Activated B cell treated with CpG ODN at 0.5 μM for 24 hours (primary cell): ENCODE data around the gene B3GAT2. TPM values are rescaled to one million over a fixed set of nuclear protein-coding genes. Genes with fewer than 3 reads are reported as not detected.
A peak's percentile ranks its signal among the peaks of the same experiment; 100 is the strongest.

ENCODE experiments used
- ATAC-seq: fragments of 200-7000 bp; cut with Tn5 transposase; one replicate; pipeline ENCODE4 v1.10.0; 2021; ENCODE audit warnings: low read depth, mild to moderate bottlenecking, moderate library complexity
- CTCF ChIA-PET: fragments of 350-600 bp; sonication (Branson Sonifier 250); formaldehyde crosslinking; loops from one replicate; lab custom pipeline; 2021; ENCODE audit warnings: antibody characterized with exemption; lab: Charles Lee
- POLR2A ChIA-PET: fragments of 350-600 bp; sonication (Branson Sonifier 250); formaldehyde crosslinking; loops from one replicate; lab custom pipeline; 2021; ENCODE audit warnings: antibody characterized with exemption; lab: Charles Lee
- DNase-seq: peaks from one replicate; pipeline ENCODE4 v3.0.0; 2022
- H3K27ac Mint-ChIP-seq: one replicate; pipeline ENCODE4 v1.8.0; 2020; ENCODE audit warnings: mixed read lengths
- H3K27me3 Mint-ChIP-seq: one replicate; pipeline ENCODE4 v1.8.0; 2021; ENCODE audit warnings: mixed read lengths
- H3K36me3 Mint-ChIP-seq: one replicate; pipeline ENCODE4 v1.8.0; 2021; ENCODE audit warnings: low read depth, mixed read lengths
- H3K4me1 Mint-ChIP-seq: one replicate; pipeline ENCODE4 v1.8.0; 2021; ENCODE audit warnings: mixed read lengths
- H3K4me3 Mint-ChIP-seq: one replicate; pipeline ENCODE4 v1.8.0; 2020; ENCODE audit warnings: mild to moderate bottlenecking, mixed read lengths
- H3K9me3 Mint-ChIP-seq: one replicate; pipeline ENCODE4 v1.8.0; 2020; ENCODE audit warnings: mixed read lengths
- CTCF ChIP-seq: fragments of 200-600 bp; IDR thresholded peaks from one replicate; pipeline ENCODE4 v1.8.0; 2022; ENCODE audit warnings: antibody characterized with exemption, mild to moderate bottlenecking
- intact Hi-C: fragments of 100-400 bp; cut with micrococcal nuclease; formaldehyde crosslinking; loops from one replicate; pipeline ENCODE4 v1.15.1; 2024
- total RNA-seq: library from RNA; stranded (reverse); gene quantifications from 2 replicates; pipeline ENCODE4 v1.2.3, GENCODE V29; 2022

The B3GAT2 gene
- total RNA-seq, 1 donor from 2014 or later: not detected

GRCh38 chr6:70967049-70967448 is 10.2 kb upstream of the B3GAT2 start:
- CTCF ChIA-PET: interaction anchor here (1.5 kb wide), 1 partner anchor 11 kb away, joined by 5 read pairs; no protein-coding TSS in a partner anchor
- peaks cover 7% of the 10 kb centered on the region for H3K27me3 Mint-ChIP-seq
- no peaks in the 10 kb centered on the region for H3K36me3 Mint-ChIP-seq

GRCh38 chr6:70957284-70957617 is 391 bp upstream of the B3GAT2 start:
- H3K4me1 Mint-ChIP-seq: peaks cover 21% of the 10 kb centered on the region
- intact Hi-C loops: loop anchor here (1.0 to 2.0 kb wide), 3 partner anchors 72 to 647 kb away; no protein-coding TSS in a partner anchor
- H3K27me3 Mint-ChIP-seq: peaks cover 46% of the 10 kb centered on the region
- no peaks in the 10 kb centered on the region for H3K36me3 Mint-ChIP-seq
- H3K27ac Mint-ChIP-seq: no peak overlapping the region
- CTCF ChIA-PET: interaction anchor here (0.7 to 1.5 kb wide), 2 partner anchors 13 to 76 kb away, joined by 3 read pairs; no protein-coding TSS in a partner anchor
- DNase-seq: no peak
- peak overlapping the region; percentile 21 for H3K4me3 Mint-ChIP-seq
- POLR2A ChIA-PET: no interaction called here
- no peak for TF ChIP-seq CTCF
- peaks cover under 1% of the 10 kb centered on the region for H3K9me3 Mint-ChIP-seq
- ATAC-seq: no peak

More at GRCh38 chr6:70967049-70967448, 10.2 kb upstream of the B3GAT2 start:
- H3K4me1 Mint-ChIP-seq: no peaks in the 10 kb centered on the region
- no peak for DNase-seq
- intact Hi-C loops: no loop called here
- no peak overlapping the region for H3K4me3 Mint-ChIP-seq
- TF ChIP-seq CTCF: no peak
- H3K27ac Mint-ChIP-seq: no peak overlapping the region
- no peak for ATAC-seq
- POLR2A ChIA-PET: no interaction called here
- peaks cover 7% of the 10 kb centered on the region for H3K9me3 Mint-ChIP-seq

GRCh38 chr6:70956191-70956450 is 739 bp downstream of the B3GAT2 start:
- no peak for DNase-seq
- peaks cover 50% of the 10 kb centered on the region for H3K27me3 Mint-ChIP-seq
- TF ChIP-seq CTCF: no peak
- intact Hi-C loops: loop anchor here (1.0 to 2.0 kb wide), 3 partner anchors 71 to 393 kb away; no protein-coding TSS in a partner anchor
- H3K9me3 Mint-ChIP-seq: no peaks in the 10 kb centered on the region
- CTCF ChIA-PET: interaction anchor here (0.7 to 2.7 kb wide), 16 partner anchors 11 to 736 kb away, joined by 3 to 38 read pairs (median 4); no protein-coding TSS in a partner anchor
- POLR2A ChIA-PET: no interaction called here
- ATAC-seq: no peak
- no peaks in the 10 kb centered on the region for H3K36me3 Mint-ChIP-seq
- peak overlapping the region; percentile 75 for H3K4me3 Mint-ChIP-seq
- no peak overlapping the region for H3K27ac Mint-ChIP-seq
- peaks cover 21% of the 10 kb centered on the region for H3K4me1 Mint-ChIP-seq

- Mint-ChIP-seq H3K9me3 (no peaks in the 10 kb centered on the region), H3K27me3 (peaks cover 51% of the 10 kb centered on the region), H3K27ac (no peak overlapping the region), H3K4me1 (peaks cover 21% of the 10 kb centered on the region), H3K36me3 (no peaks in the 10 kb centered on the region), H3K4me3 (peak overlapping the region; percentile 75)
- ATAC-seq (peak; percentile 90), DNase-seq (peak; percentile 79)
- intact Hi-C loops: loop anchor here (1.0 to 2.0 kb wide), 4 partner anchors 71 to 435 kb away; no protein-coding TSS in a partner anchor
- ChIA-PET CTCF (interaction anchor here (0.7 to 2.7 kb wide), 17 partner anchors 11 to 735 kb away, joined by 3 to 38 read pairs (median 4); no protein-coding TSS in a partner anchor), POLR2A (interaction anchor here (0.6 kb wide), 1 partner anchor 287 kb away, joined by 6 read pairs; no protein-coding TSS in a partner anchor)
- TF ChIP-seq CTCF: peak; percentile 41
These were observed 1.2 kb downstream of the B3GAT2 start for GRCh38 chr6:70955441-70956190.

GRCh38 chr6:70954750-70955149 is 2.1 kb downstream of the B3GAT2 start:
- H3K27ac Mint-ChIP-seq: no peak overlapping the region

More at GRCh38 chr6:70954750-70955149, 2.1 kb downstream of the B3GAT2 start:
- ChIA-PET CTCF (interaction anchor here (1.6 to 2.7 kb wide), 3 partner anchors 247 to 645 kb away, joined by 12 to 38 read pairs (median 22); no protein-coding TSS in a partner anchor), POLR2A (no interaction called here)
- no peaks in the 10 kb centered on the region for H3K36me3 Mint-ChIP-seq
- peak overlapping the region; percentile 57 for H3K4me3 Mint-ChIP-seq
- peaks cover 21% of the 10 kb centered on the region for H3K4me1 Mint-ChIP-seq
- peaks cover 53% of the 10 kb centered on the region for H3K27me3 Mint-ChIP-seq
- no peak for TF ChIP-seq CTCF
- no peaks in the 10 kb centered on the region for H3K9me3 Mint-ChIP-seq
- DNase-seq (no peak), ATAC-seq (no peak)
- intact Hi-C loops: loop anchor here (1.0 kb wide), 1 partner anchor 434 kb away; no protein-coding TSS in a partner anchor
